Measurements from ENCODE around the gene SWAP70.
"Not testable (repeated sequence)": the region's sequence is repeated elsewhere in the genome, so short reads cannot be mapped to it uniquely, and the experiment has no call there.

SWAP70 gene

GRCh38 chr11:9663699-9664275, at the start of gene SWAP70:
TSS of gene SWAP70 (plus strand) at chr11:9664077. CDS start at chr11:9664180, 103 bp downstream.
- Mint-ChIP-seq H3K4me3 (peak within 1 kb of the TSS; percentile 99), H3K4me1 (ENCODE audit: low read depth) (peaks cover 70% of the 10 kb centered on the region), H3K27me3 (no peaks in the 10 kb centered on the region), H3K27ac (peak within 1 kb of the TSS; percentile 94), H3K9me3 (peaks cover 10% of the 10 kb centered on the region), H3K36me3 (ENCODE audit: low read depth) (peaks cover 39% of the 10 kb centered on the region)
- intact Hi-C loops (cut with micrococcal nuclease) = loop anchor here (2.0 to 10.0 kb wide), 3 partner anchors 49 to 84 kb away; no protein-coding TSS in a partner anchor

DNA sequence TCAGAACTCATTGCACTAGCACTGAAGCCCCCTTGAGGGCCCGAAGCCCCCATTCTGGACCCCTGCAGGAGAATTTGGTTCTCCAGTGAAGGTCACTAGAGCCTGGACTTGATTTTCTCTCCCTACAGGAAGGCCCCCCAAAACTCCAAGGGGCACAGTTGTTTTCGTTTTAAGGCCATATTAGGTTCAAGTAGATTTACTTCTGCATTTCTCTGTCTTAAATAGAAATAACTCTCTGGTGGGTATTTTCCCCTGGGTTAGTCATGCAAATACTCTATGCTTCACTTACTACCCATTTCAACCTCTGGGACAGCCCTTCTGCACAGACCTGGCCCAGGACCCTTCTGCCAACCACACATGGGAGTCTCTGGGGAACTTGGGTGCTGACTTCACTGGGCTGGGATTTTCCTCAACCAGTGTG, 48.8 kb upstream of the SWAP70 start:
- Mint-ChIP-seq H3K4me3 (peak overlapping the region; percentile 88), H3K27ac (peak overlapping the region; percentile 86)

DNA sequence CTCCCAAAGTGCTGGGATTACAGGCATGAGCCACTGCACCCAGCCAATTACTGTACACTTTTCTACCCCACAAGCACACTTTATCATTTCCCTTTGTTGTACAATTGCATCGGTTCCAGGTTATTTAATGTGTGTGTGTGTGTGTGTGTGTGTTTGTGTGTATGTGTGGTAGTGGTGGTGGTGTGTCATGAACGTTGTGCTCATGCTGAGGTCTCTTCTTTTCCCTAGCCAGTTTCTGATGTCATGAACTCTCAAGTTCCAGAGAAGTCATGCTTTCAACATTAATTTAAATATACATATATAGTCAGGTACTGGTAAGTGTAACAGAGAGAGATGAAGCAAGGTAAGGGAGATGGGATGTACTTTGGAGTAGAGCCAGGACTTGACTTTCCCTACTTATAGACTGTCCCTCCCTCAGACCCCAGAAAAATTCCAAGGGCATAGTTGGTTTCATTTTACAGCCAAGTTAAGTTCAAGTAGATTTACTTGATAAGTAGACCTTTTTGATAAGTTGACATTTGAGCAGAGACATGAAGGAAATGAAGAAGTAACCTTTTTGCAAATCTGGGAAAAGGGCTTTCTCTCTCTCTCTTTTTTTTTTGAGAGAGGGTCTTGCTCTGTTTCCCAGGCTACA, 47.7 kb upstream of the SWAP70 start:
- intact Hi-C loops (cut with micrococcal nuclease) = no loop called here
- Mint-ChIP-seq H3K9me3 (no peaks in the 10 kb centered on the region), H3K27me3 (no peaks in the 10 kb centered on the region), H3K4me3 (no peak overlapping the region), H3K27ac (no peak overlapping the region), H3K4me1 (ENCODE audit: low read depth) (peaks cover 43% of the 10 kb centered on the region), H3K36me3 (ENCODE audit: low read depth) (no peaks in the 10 kb centered on the region)

More for the DNA sequence above, 48.8 kb upstream of the SWAP70 start:
- Mint-ChIP-seq H3K27me3 (no peaks in the 10 kb centered on the region), H3K4me1 (ENCODE audit: low read depth) (peaks cover 43% of the 10 kb centered on the region), H3K9me3 (no peaks in the 10 kb centered on the region), H3K36me3 (ENCODE audit: low read depth) (no peaks in the 10 kb centered on the region)
- intact Hi-C loops (cut with micrococcal nuclease) = loop anchor here (2.0 kb wide), 1 partner anchor 50 kb away; the partner anchor contains the start of gene SWAP70

GRCh38 chr11:9616858-9617257, 47.0 kb upstream of the SWAP70 start:
- H3K27ac Mint-ChIP-seq = no peak overlapping the region
- H3K4me3 Mint-ChIP-seq = no peak overlapping the region
- no peaks in the 10 kb centered on the region for H3K36me3 Mint-ChIP-seq (ENCODE audit: low read depth)
- intact Hi-C loops (cut with micrococcal nuclease) = no loop called here
- no peaks in the 10 kb centered on the region for H3K9me3 Mint-ChIP-seq
- peaks cover 43% of the 10 kb centered on the region for H3K4me1 Mint-ChIP-seq (ENCODE audit: low read depth)
- H3K27me3 Mint-ChIP-seq = no peaks in the 10 kb centered on the region

DNA sequence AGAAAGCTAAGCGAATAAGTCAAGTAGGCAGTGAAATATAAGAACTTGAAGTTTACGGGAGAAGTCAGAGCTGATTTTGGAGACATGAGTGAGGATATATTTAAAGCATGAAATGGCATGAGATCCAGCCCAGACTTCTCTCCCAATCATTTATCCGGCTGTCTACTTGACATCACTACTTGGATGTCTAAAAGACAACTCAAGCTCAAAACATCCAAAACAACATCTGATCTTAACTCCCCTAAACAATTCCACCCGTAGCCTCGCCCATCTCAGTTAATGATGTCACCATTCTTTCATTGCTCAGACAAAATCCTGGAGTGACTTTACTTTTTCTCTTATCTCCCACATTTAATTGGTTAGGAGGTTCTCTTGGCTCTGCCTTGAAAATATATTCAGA, 45.9 kb upstream of the SWAP70 start:
- no peaks in the 10 kb centered on the region for H3K36me3 Mint-ChIP-seq (ENCODE audit: low read depth)
- no peaks in the 10 kb centered on the region for H3K27me3 Mint-ChIP-seq
- H3K4me1 Mint-ChIP-seq (ENCODE audit: low read depth) = peaks cover 41% of the 10 kb centered on the region
- intact Hi-C loops (cut with micrococcal nuclease) = no loop called here
- no peak overlapping the region for H3K4me3 Mint-ChIP-seq
- H3K27ac Mint-ChIP-seq = no peak overlapping the region
- no peaks in the 10 kb centered on the region for H3K9me3 Mint-ChIP-seq

DNA sequence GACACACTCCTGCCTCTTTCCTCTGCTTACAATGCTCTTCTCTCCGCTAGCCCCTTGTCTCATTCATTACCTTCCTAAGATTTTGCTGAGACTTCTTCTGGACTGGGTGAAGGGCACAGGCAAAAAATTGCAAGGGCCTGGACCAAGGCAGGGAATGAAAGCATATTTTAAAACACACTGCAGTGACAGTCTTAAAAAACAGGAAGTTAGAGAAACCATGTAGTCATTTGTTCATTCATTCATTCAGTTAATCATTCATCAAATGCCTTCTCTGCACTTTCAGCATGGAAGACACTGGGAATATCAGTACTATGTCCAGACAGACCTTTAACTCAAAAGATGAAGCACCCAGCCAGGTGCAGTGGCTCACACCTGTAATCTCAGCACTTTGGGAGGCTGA, 44.9 kb upstream of the SWAP70 start:
- Mint-ChIP-seq H3K36me3 (ENCODE audit: low read depth) (no peaks in the 10 kb centered on the region), H3K4me1 (ENCODE audit: low read depth) (peaks cover 32% of the 10 kb centered on the region), H3K4me3 (no peak overlapping the region), H3K27ac (peak overlapping the region; percentile 4), H3K27me3 (no peaks in the 10 kb centered on the region), H3K9me3 (no peaks in the 10 kb centered on the region)
- intact Hi-C loops (cut with micrococcal nuclease) = no loop called here

GRCh38 chr11:9619971-9620370, 43.9 kb upstream of the SWAP70 start:
- no peak overlapping the region for H3K27ac Mint-ChIP-seq
- no peak overlapping the region for H3K4me3 Mint-ChIP-seq
- H3K36me3 Mint-ChIP-seq (ENCODE audit: low read depth) = no peaks in the 10 kb centered on the region
- intact Hi-C loops (cut with micrococcal nuclease) = no loop called here
- no peaks in the 10 kb centered on the region for H3K27me3 Mint-ChIP-seq
- H3K4me1 Mint-ChIP-seq (ENCODE audit: low read depth) = peaks cover 32% of the 10 kb centered on the region
- no peaks in the 10 kb centered on the region for H3K9me3 Mint-ChIP-seq

DNA sequence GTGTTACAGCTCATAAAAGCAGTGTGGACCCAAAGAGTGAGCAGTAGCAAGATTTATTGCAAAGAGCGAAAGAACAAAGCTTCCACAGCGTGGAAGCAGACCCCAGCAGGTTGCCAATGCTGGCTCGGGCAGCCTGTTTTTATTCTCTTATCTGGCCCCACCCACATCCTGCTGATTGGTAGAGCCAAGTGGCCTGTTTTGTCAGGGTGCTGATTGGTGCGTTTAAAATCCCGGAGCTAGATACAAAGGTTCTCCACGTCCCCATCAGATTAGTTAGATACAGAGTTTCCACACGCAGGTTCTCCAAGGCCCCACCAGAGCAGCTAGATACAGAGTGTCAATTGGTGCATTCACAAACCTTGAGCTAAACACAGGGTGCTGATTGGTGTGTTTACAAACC, 41.5 kb upstream of the SWAP70 start:
- H3K9me3 Mint-ChIP-seq; intact Hi-C loops (cut with micrococcal nuclease); H3K27ac Mint-ChIP-seq; H3K36me3 Mint-ChIP-seq (ENCODE audit: low read depth); H3K4me3 Mint-ChIP-seq; H3K27me3 Mint-ChIP-seq: not testable (repeated sequence)
- peaks cover 39% of the 10 kb centered on the region for H3K4me1 Mint-ChIP-seq (ENCODE audit: low read depth)

DNA sequence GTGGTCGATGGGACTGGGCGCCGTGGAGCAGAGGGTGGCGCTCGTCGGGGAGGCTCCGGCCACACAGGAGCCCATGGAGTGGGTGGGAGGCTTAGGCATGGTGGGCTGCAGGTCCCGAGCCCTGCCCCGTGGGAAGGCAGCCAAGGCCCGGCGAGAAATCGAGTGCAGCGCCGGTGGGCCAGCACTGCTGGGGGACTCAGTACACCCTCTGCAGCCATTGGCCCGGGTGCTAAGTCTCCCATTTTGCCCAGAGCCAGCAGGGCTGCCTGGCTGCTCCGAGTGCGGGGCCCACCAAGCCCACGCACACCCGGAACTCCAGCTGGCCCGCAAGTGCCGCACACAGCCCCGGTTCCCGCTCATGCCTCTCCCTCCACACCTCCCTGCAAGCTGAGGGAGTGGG, 40.8 kb upstream of the SWAP70 start:
- H3K4me3 Mint-ChIP-seq; H3K27me3 Mint-ChIP-seq; H3K9me3 Mint-ChIP-seq; intact Hi-C loops (cut with micrococcal nuclease); H3K27ac Mint-ChIP-seq; H3K36me3 Mint-ChIP-seq (ENCODE audit: low read depth): not testable (repeated sequence)
- peaks cover 39% of the 10 kb centered on the region for H3K4me1 Mint-ChIP-seq (ENCODE audit: low read depth)

- Mint-ChIP-seq H3K4me1 (ENCODE audit: low read depth) (peaks cover 42% of the 10 kb centered on the region), H3K27ac (no peak overlapping the region), H3K4me3 (no peak overlapping the region), H3K27me3 (no peaks in the 10 kb centered on the region), H3K9me3 (no peaks in the 10 kb centered on the region), H3K36me3 (ENCODE audit: low read depth) (no peaks in the 10 kb centered on the region)
- intact Hi-C loops (cut with micrococcal nuclease) = no loop called here
Measured at GRCh38 chr11:9624448-9624847, 39.4 kb upstream of the SWAP70 start.

DNA sequence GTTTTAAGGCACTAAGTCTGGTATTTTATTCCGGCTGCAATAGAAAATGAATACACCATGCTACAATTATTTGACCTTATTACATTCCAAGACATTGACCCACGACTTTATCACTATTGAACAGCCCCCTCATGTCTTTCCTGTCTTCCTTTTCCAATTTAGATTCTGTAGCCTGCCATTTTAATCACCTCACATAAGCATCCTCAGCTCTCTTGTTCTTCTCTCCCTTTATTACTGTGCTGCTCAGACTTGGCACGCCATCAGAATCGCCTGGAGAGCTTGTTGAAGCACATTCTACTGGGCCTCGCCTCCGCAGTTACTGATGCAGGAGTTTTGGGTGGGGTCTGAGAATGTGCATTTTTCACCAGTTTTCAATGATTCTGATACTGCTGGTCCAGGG, 38.7 kb upstream of the SWAP70 start:
- H3K9me3 Mint-ChIP-seq = no peaks in the 10 kb centered on the region
- peaks cover 42% of the 10 kb centered on the region for H3K4me1 Mint-ChIP-seq (ENCODE audit: low read depth)
- intact Hi-C loops (cut with micrococcal nuclease) = no loop called here
- no peaks in the 10 kb centered on the region for H3K27me3 Mint-ChIP-seq
- H3K4me3 Mint-ChIP-seq = no peak overlapping the region
- H3K27ac Mint-ChIP-seq = peak overlapping the region; percentile 50
- H3K36me3 Mint-ChIP-seq (ENCODE audit: low read depth) = no peaks in the 10 kb centered on the region

GRCh38 chr11:9625728-9626127, 38.1 kb upstream of the SWAP70 start:
- H3K4me1 Mint-ChIP-seq (ENCODE audit: low read depth) = peaks cover 43% of the 10 kb centered on the region
- no peaks in the 10 kb centered on the region for H3K9me3 Mint-ChIP-seq
- H3K27ac Mint-ChIP-seq = peak overlapping the region; percentile 50
- no peaks in the 10 kb centered on the region for H3K27me3 Mint-ChIP-seq
- no peak overlapping the region for H3K4me3 Mint-ChIP-seq
- H3K36me3 Mint-ChIP-seq (ENCODE audit: low read depth) = no peaks in the 10 kb centered on the region
- intact Hi-C loops (cut with micrococcal nuclease) = no loop called here

GRCh38 chr11:9626496-9627394, 37.1 kb upstream of the SWAP70 start:
- H3K27ac Mint-ChIP-seq = no peak overlapping the region
- peaks cover 53% of the 10 kb centered on the region for H3K4me1 Mint-ChIP-seq (ENCODE audit: low read depth)
- H3K27me3 Mint-ChIP-seq = no peaks in the 10 kb centered on the region
- H3K4me3 Mint-ChIP-seq = no peak overlapping the region
- H3K36me3 Mint-ChIP-seq (ENCODE audit: low read depth) = no peaks in the 10 kb centered on the region
- H3K9me3 Mint-ChIP-seq = no peaks in the 10 kb centered on the region
- intact Hi-C loops (cut with micrococcal nuclease) = no loop called here

DNA sequence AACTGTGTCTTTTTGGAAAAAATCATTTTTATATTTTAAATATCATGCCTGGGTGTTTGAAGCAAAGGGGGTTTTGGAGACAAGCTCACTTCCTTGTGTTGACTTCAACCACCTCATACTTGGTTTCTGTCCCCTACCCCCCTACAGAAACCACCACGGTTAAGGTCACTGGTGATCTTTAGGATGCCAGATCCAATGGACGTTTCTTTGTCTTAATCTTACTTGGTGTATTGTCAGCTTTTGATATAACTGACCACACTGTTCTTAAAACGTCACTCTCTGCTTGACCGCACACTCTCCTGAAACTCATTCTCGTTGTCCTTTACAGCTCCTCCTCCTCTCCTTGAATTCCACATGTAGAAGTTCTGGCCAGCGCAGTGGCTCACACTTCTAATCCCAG, 34.8 kb upstream of the SWAP70 start:
- Mint-ChIP-seq H3K4me1 (ENCODE audit: low read depth) (peaks cover 61% of the 10 kb centered on the region), H3K4me3 (no peak overlapping the region), H3K9me3 (no peaks in the 10 kb centered on the region), H3K27me3 (no peaks in the 10 kb centered on the region), H3K36me3 (ENCODE audit: low read depth) (no peaks in the 10 kb centered on the region), H3K27ac (no peak overlapping the region)
- intact Hi-C loops (cut with micrococcal nuclease) = no loop called here
